H9 (cell line): Measurements from ENCODE around the gene PGAP6. TPM values are rescaled to one million over a fixed set of nuclear protein-coding genes. Genes with fewer than 3 reads are reported as not detected.

Source experiments
- DNase-seq: peaks from one replicate; pipeline ENCODE4 v3.0.0-alpha.2; 2017
- H2AFZ ChIP-seq: one replicate; pipeline ENCODE4 v1.6.1; 2013; ENCODE audit warnings: mild to moderate bottlenecking, low read length, control low read depth, moderate library complexity
- H2AK5ac ChIP-seq: 2 replicates; pipeline ENCODE4 v1.6.1; 2013; ENCODE audit warnings: low read length, control low read depth, mixed read lengths; ENCODE audit not compliant: insufficient read length
- H2BK120ac ChIP-seq: one replicate; pipeline ENCODE4 v1.6.1; 2013; ENCODE audit warnings: low read depth, mild to moderate bottlenecking, low read length, control low read depth, inconsistent platforms; ENCODE audit not compliant: poor library complexity, severe bottlenecking
- H2BK12ac ChIP-seq: 2 replicates; pipeline ENCODE4 v1.6.1; 2013; ENCODE audit warnings: low read length, control low read depth, mixed read lengths, low read depth; ENCODE audit not compliant: insufficient read length
- H2BK15ac ChIP-seq: 2 replicates; pipeline ENCODE4 v1.6.1; 2013; ENCODE audit warnings: low read depth, low read length, control low read depth
- H2BK20ac ChIP-seq: one replicate; pipeline ENCODE4 v1.6.1; 2013; ENCODE audit warnings: low read depth, mild to moderate bottlenecking, low read length, control low read depth, inconsistent platforms; ENCODE audit not compliant: poor library complexity, severe bottlenecking
- H2BK5ac ChIP-seq: 2 replicates; pipeline ENCODE4 v1.6.1; 2013; ENCODE audit warnings: low read length, control low read depth, mixed read lengths; ENCODE audit not compliant: insufficient read length
- H3K14ac ChIP-seq: 2 replicates; pipeline ENCODE4 v1.6.1; 2013; ENCODE audit warnings: low read length, control low read depth; ENCODE audit not compliant: insufficient read depth
- H3K18ac ChIP-seq: 2 replicates; pipeline ENCODE4 v1.6.1; 2013; ENCODE audit warnings: low read depth, mild to moderate bottlenecking, mixed read lengths, low read length, control low read depth; ENCODE audit not compliant: insufficient read length
- H3K23ac ChIP-seq: 2 replicates; pipeline ENCODE4 v1.6.1; 2013; ENCODE audit warnings: low read length, control low read depth, mixed read lengths, low read depth; ENCODE audit not compliant: insufficient read length
- H3K23me2 ChIP-seq: 2 replicates; pipeline ENCODE4 v1.6.1; 2013; ENCODE audit warnings: low read depth, mild to moderate bottlenecking, mixed read lengths, low read length, control low read depth; ENCODE audit not compliant: insufficient read length, poor library complexity, severe bottlenecking
- H3K27ac ChIP-seq: 2 replicates; pipeline ENCODE4 v1.5.1; 2013; ENCODE audit warnings: low read length, control low read depth, mixed read lengths, low read depth; ENCODE audit not compliant: insufficient read length
- H3K27me3 ChIP-seq: 2 replicates; pipeline ENCODE4 v1.6.1; 2013; ENCODE audit warnings: low read length, control low read depth, inconsistent platforms; ENCODE audit not compliant: insufficient read depth
- H3K4ac ChIP-seq: 2 replicates; pipeline ENCODE4 v1.6.1; 2013; ENCODE audit warnings: low read depth, mild to moderate bottlenecking, control low read depth, inconsistent platforms, low read length, moderate library complexity
- H3K4me1 ChIP-seq: 2 replicates; pipeline ENCODE4 v1.6.1; 2013; ENCODE audit warnings: low read length, control low read depth, inconsistent platforms; ENCODE audit not compliant: insufficient read depth
- H3K4me2 ChIP-seq: 2 replicates; pipeline ENCODE4 v1.6.1; 2013; ENCODE audit warnings: low read length, control low read depth, mixed read lengths; ENCODE audit not compliant: insufficient read length, insufficient read depth
- H3K56ac ChIP-seq: 2 replicates; pipeline ENCODE4 v1.6.1; 2013; ENCODE audit warnings: low read depth, mild to moderate bottlenecking, mixed read lengths, low read length, control low read depth; ENCODE audit not compliant: insufficient read length
- H3K79me1 ChIP-seq: 2 replicates; pipeline ENCODE4 v1.6.1; 2013; ENCODE audit warnings: low read depth, mild to moderate bottlenecking, moderate library complexity, low read length, control low read depth, inconsistent platforms; ENCODE audit not compliant: insufficient read depth, poor library complexity, severe bottlenecking
- H3K79me2 ChIP-seq: 2 replicates; pipeline ENCODE4 v1.6.1; 2013; ENCODE audit warnings: low read length, control low read depth, inconsistent platforms; ENCODE audit not compliant: insufficient read depth
- H3K9ac ChIP-seq: 2 replicates; pipeline ENCODE4 v1.6.1; 2013; ENCODE audit warnings: low read length, control low read depth, mixed read lengths; ENCODE audit not compliant: insufficient read length; ENCODE audit errors: extremely low read depth
- H3K9me3 ChIP-seq: one replicate; pipeline ENCODE4 v1.6.1; 2013; ENCODE audit warnings: low read depth, low read length, inconsistent platforms; ENCODE audit not compliant: control insufficient read depth
- H3T11ph ChIP-seq: one replicate; pipeline ENCODE4 v1.6.1; 2013; ENCODE audit warnings: mild to moderate bottlenecking, low read length, control low read depth, inconsistent platforms
- H4K20me1 ChIP-seq: one replicate; pipeline ENCODE4 v1.6.1; 2013; ENCODE audit not compliant: control insufficient read depth, insufficient read length, insufficient read depth
- H4K5ac ChIP-seq: 2 replicates; pipeline ENCODE4 v1.6.1; 2013; ENCODE audit warnings: low read depth, mild to moderate bottlenecking, mixed read lengths, low read length, control low read depth; ENCODE audit not compliant: insufficient read length
- H4K8ac ChIP-seq: replicated peaks from 2 replicates; pipeline ENCODE4 v1.6.1; 2013; ENCODE audit warnings: low read length, control low read depth, mixed read lengths, low read depth; ENCODE audit not compliant: insufficient read length
- H4K91ac ChIP-seq: 2 replicates; pipeline ENCODE4 v1.6.1; 2013; ENCODE audit warnings: low read depth, mild to moderate bottlenecking, moderate library complexity, mixed read lengths, low read length, control low read depth; ENCODE audit not compliant: insufficient read length
- H3K27ac Mint-ChIP-seq, 3 experiments: 2 replicates in 2 of 3; 3 replicates in 1 of 3; pipeline ENCODE4 v1.8.0; 2020 to 2021; ENCODE audit warnings: mixed read lengths in 3 of 3, mild to moderate bottlenecking in 1 of 3, moderate library complexity in 1 of 3
- H3K27me3 Mint-ChIP-seq: 2 replicates; pipeline ENCODE4 v1.8.0; 2021; ENCODE audit warnings: low read depth, mild to moderate bottlenecking, moderate library complexity, mixed read lengths
- H3K36me3 Mint-ChIP-seq, 3 experiments: 2 replicates in 2 of 3; 3 replicates in 1 of 3; pipeline ENCODE4 v1.8.0; 2020 to 2021; ENCODE audit warnings: low read depth in 3 of 3, mixed read lengths in 3 of 3; ENCODE audit not compliant: insufficient read depth in 1 of 3
- H3K4me1 Mint-ChIP-seq, 2 experiments: 2 replicates each; pipeline ENCODE4 v1.8.0; 2020; ENCODE audit warnings: mixed read lengths in 2 of 2
- H3K4me3 Mint-ChIP-seq, 2 experiments: 2 replicates in 1 of 2; 3 replicates in 1 of 2; pipeline ENCODE4 v1.8.0; 2020 to 2021; ENCODE audit warnings: mild to moderate bottlenecking in 2 of 2, mixed read lengths in 2 of 2, moderate library complexity in 1 of 2
- H3K9me3 Mint-ChIP-seq, 2 experiments: 2 replicates in 1 of 2; 3 replicates in 1 of 2; pipeline ENCODE4 v1.8.0; 2020; ENCODE audit warnings: mild to moderate bottlenecking in 2 of 2, mixed read lengths in 2 of 2, moderate library complexity in 1 of 2
- CTCF ChIP-seq: fragments of 200-600 bp; sonication (generic); conservative IDR thresholded peaks from 3 replicates; pipeline ENCODE4 v1.8.0; 2021; ENCODE audit warnings: antibody characterized with exemption, mild to moderate bottlenecking
- WGBS: extraction: QIAGEN DNeasy Blood & Tissue Kit; methylation state at CpG from one replicate; pipeline ENCODE4 v1.1.7; 2013; ENCODE audit warnings: missing lambda C conversion rate, low lambda C conversion rate, mixed read lengths; ENCODE audit not compliant: insufficient read length; ENCODE audit errors: extremely low coverage; 5-methylcytosine and 5-hydroxymethylcytosine counted together
- total RNA-seq: library from RNA; stranded (reverse); gene quantifications from 2 replicates; pipeline ENCODE4 v1.2.1, GENCODE V29; 2021

Gene PGAP6
- total RNA-seq, 1 experiment from 2014 or later = 111 TPM

GRCh38 chr16:363766-364490, 17.9 kb downstream of the PGAP6 start:
- Histone ChIP-seq H3K27me3 (no peaks in the 10 kb centered on the region), H2BK12ac (no peak overlapping the region), H4K8ac (no peak overlapping the region), H2BK120ac (no peak overlapping the region), H3K27ac (no peak overlapping the region), H4K20me1 (no peaks in the 10 kb centered on the region), H4K91ac (no peak overlapping the region), H3K23ac (no peak overlapping the region), H3K4ac (no peak overlapping the region), H3K79me2 (no peaks in the 10 kb centered on the region), H2AFZ (no peak overlapping the region), H3T11ph (no peak overlapping the region), H3K56ac (no peak overlapping the region), H3K18ac (no peak overlapping the region), H2BK20ac (no peak overlapping the region), H3K23me2 (no peaks in the 10 kb centered on the region), H3K79me1 (no peaks in the 10 kb centered on the region), H2AK5ac (no peak overlapping the region), H3K9ac (no peak overlapping the region), H3K14ac (no peak overlapping the region), H4K5ac (no peak overlapping the region), H2BK5ac (no peak overlapping the region), H3K4me2 (no peak overlapping the region), H3K4me1 (no peaks in the 10 kb centered on the region), H2BK15ac (no peak overlapping the region), H3K9me3 (no peaks in the 10 kb centered on the region)
- H3K36me3 Mint-ChIP-seq = peaks cover 3 to 21% (median 21%) of the 10 kb centered on the region in 3 experiments; a peak in 6 of 7 replicates
- DNase-seq = no peak
- peaks cover 9% of the 10 kb centered on the region for H3K27me3 Mint-ChIP-seq
- TF ChIP-seq CTCF = no peak
- H3K27ac Mint-ChIP-seq = peak overlapping the region in 1 of 3 experiments; percentile 67; a peak in 1 of 7 replicates
- H3K9me3 Mint-ChIP-seq = no peaks in the 10 kb centered on the region
- no peak overlapping the region for H3K4me3 Mint-ChIP-seq
- no CpG with 5 or more reads among the region's 24 CpGs for WGBS
- H3K4me1 Mint-ChIP-seq = peaks cover 4 to 12% of the 10 kb centered on the region in 2 experiments; a peak in 3 of 4 replicates
